HL-60 (cell line): ENCODE results near the gene GPC4.

Experiments
- CTCF ChIP-seq: IDR thresholded peaks from one replicate; pipeline ENCODE4 v1.5.1; 2011; ENCODE audit warnings: low read length, control low read depth, inconsistent platforms; ENCODE audit not compliant: insufficient read depth
- POLR2AphosphoS5 ChIP-seq: IDR thresholded peaks from 2 replicates; pipeline ENCODE4 v1.6.1; 2012; ENCODE audit warnings: low read depth

GRCh38 chrX:133339566-133339965 lies 75.7 kb downstream of the GPC4 start:
- TF ChIP-seq POLR2AphosphoS5 (no peak), CTCF (no peak)
